HepG2 (cell line): ENCODE data around the gene CREM. TPM values are rescaled to one million over a fixed set of nuclear protein-coding genes. Genes with fewer than 3 reads are reported as not detected.

ENCODE experiments used
- ARID3A ChIP-seq: IDR thresholded peaks from 2 replicates; pipeline ENCODE4 v1.6.1; 2012; ENCODE audit warnings: low read depth, low read length, improper control_type of control experiment
- BHLHE40 ChIP-seq: IDR thresholded peaks from 2 replicates; pipeline ENCODE4 v1.6.1; 2011; ENCODE audit warnings: low read length, improper control_type of control experiment
- DMTF1 ChIP-seq: sonication (generic); formaldehyde crosslinking; IDR thresholded peaks from 2 replicates; pipeline ENCODE4 v1.4.0; 2020; ENCODE audit warnings: mild to moderate bottlenecking, missing genetic modification reagents
- FOSL2 ChIP-seq: sonication (generic); formaldehyde crosslinking; IDR thresholded peaks from 2 replicates; pipeline ENCODE4 v1.4.0; 2020; ENCODE audit warnings: missing genetic modification reagents
- GABPB1 ChIP-seq: IDR thresholded peaks from 2 replicates; pipeline ENCODE4 v1.6.1; 2016; ENCODE audit warnings: mild to moderate bottlenecking, missing genetic modification reagents, moderate library complexity, missing compliant biosample characterization
- HINFP ChIP-seq: sonication (generic); formaldehyde crosslinking; IDR thresholded peaks from 2 replicates; pipeline ENCODE4 v1.4.0; 2020; ENCODE audit warnings: low read depth, mild to moderate bottlenecking, missing genetic modification reagents
- HNF1B ChIP-seq: sonication (generic); formaldehyde crosslinking; IDR thresholded peaks from 2 replicates; pipeline ENCODE4 v1.5.1; 2020; ENCODE audit warnings: mild to moderate bottlenecking, moderate library complexity, missing genetic modification reagents
- HOXA3 ChIP-seq: sonication (generic); formaldehyde crosslinking; IDR thresholded peaks from 2 replicates; pipeline ENCODE4 v1.5.0; 2020; ENCODE audit warnings: missing genetic modification reagents
- KDM3A ChIP-seq: IDR thresholded peaks from 2 replicates; pipeline ENCODE4 v1.6.1; 2018; ENCODE audit warnings: low read depth, missing compliant biosample characterization
- NKX3-1 ChIP-seq: sonication (generic); formaldehyde crosslinking; IDR thresholded peaks from 2 replicates; pipeline ENCODE4 v1.5.0; 2020; ENCODE audit warnings: missing genetic modification reagents
- RFX5 ChIP-seq: IDR thresholded peaks from 2 replicates; pipeline ENCODE4 v1.6.1; 2011; ENCODE audit warnings: low read depth, low read length, improper control_type of control experiment
- RFXAP ChIP-seq: sonication (generic); formaldehyde crosslinking; IDR thresholded peaks from 2 replicates; pipeline ENCODE4 v1.4.0; 2020; ENCODE audit warnings: missing genetic modification reagents, borderline replicate concordance
- SRY ChIP-seq: sonication (generic); formaldehyde crosslinking; IDR thresholded peaks from 2 replicates; pipeline ENCODE4 v1.8.0; 2022; ENCODE audit warnings: mild to moderate bottlenecking, missing genetic modification reagents
- THAP8 ChIP-seq: sonication (generic); formaldehyde crosslinking; IDR thresholded peaks from 2 replicates; pipeline ENCODE4 v1.5.1; 2020; ENCODE audit warnings: missing genetic modification reagents, mild to moderate bottlenecking, borderline replicate concordance
- ZFP82 ChIP-seq: sonication (generic); formaldehyde crosslinking; IDR thresholded peaks from 2 replicates; pipeline ENCODE4 v1.5.1; 2020; ENCODE audit warnings: mild to moderate bottlenecking, missing genetic modification reagents, borderline replicate concordance
- ZNF205 ChIP-seq: IDR thresholded peaks from 2 replicates; pipeline ENCODE4 v1.6.1; 2018; ENCODE audit warnings: missing biosample characterization, missing genetic modification reagents
- ZNF44 ChIP-seq: sonication (generic); formaldehyde crosslinking; IDR thresholded peaks from 2 replicates; pipeline ENCODE4 v1.5.1; 2020; ENCODE audit warnings: mild to moderate bottlenecking, missing genetic modification reagents
- ZNF451 ChIP-seq: sonication (generic); formaldehyde crosslinking; IDR thresholded peaks from 2 replicates; pipeline ENCODE4 v1.5.0; 2020; ENCODE audit warnings: mild to moderate bottlenecking, missing genetic modification reagents
- ZNF501 ChIP-seq: sonication (generic); formaldehyde crosslinking; IDR thresholded peaks from 2 replicates; pipeline ENCODE4 v1.5.1; 2020; ENCODE audit warnings: mild to moderate bottlenecking, moderate library complexity, missing genetic modification reagents
- ZNF670 ChIP-seq: sonication (generic); formaldehyde crosslinking; IDR thresholded peaks from 2 replicates; pipeline ENCODE4 v1.8.0; 2022; ENCODE audit warnings: mild to moderate bottlenecking, missing genetic modification reagents, borderline replicate concordance
- polyA plus RNA-seq, 8 experiments: library from polyadenylated mRNA; depleted of rRNA in 3 of 8; stranded (reverse) in 7 of 8; unstranded in 1 of 8; fragments of >200 nt; fragmentation: Illumina TruSeq in 4 of 8; extraction: Trizol in 4 of 8; gene quantifications; 2 replicates each; pipeline versions ENCODE4 v1.2.1 to v1.2.3, GENCODE V29; 2011 to 2016; ENCODE audit warnings: low read depth in 4 of 8, missing spikeins in 1 of 8, mixed read lengths in 1 of 8; ENCODE audit not compliant: insufficient read depth in 1 of 8
- total RNA-seq, 5 experiments: library from RNA; depleted of rRNA; stranded (reverse); fragments of >200 nt; fragmentation: Illumina TruSeq; extraction: Trizol; gene quantifications; 2 replicates each; pipeline ENCODE4 v1.2.3, GENCODE V29; 2016; ENCODE audit warnings: low read depth in 1 of 5
- TF ChIP-seq, protein P1 (sequence below): IDR thresholded peaks from 2 replicates; pipeline ENCODE4 v1.6.1; 2016; ENCODE audit warnings: low read depth, borderline replicate concordance

The CREM gene
- total and polyA plus RNA-seq, 2 of the 13 experiments (the other 11 are each of a cell fraction or from before 2014, with no cell fraction given), result 21.3 to 25.4 TPM

GRCh38 chr10:35126530-35127288, at the start of gene CREM (continued):
- no peak for TF ChIP-seq ZNF670
- TF ChIP-seq NKX3-1 (CRISPR knock-in tag), result peak; percentile 39; the same call in 1 of the 2 replicates
- TF ChIP-seq THAP8 (CRISPR knock-in tag), result no peak; the same call in 1 of the 2 replicates
- peak; percentile 93 for TF ChIP-seq BHLHE40
- peak; percentile 30; the same call in 1 of the 2 replicates for TF ChIP-seq ZNF501 (CRISPR knock-in tag)
- TF ChIP-seq RFX5, result peak; percentile 69
- no peak for TF ChIP-seq DMTF1 (CRISPR knock-in tag)
- peak; percentile 8; the same call in 1 of the 2 replicates for TF ChIP-seq ZNF205 (CRISPR knock-in tag)
- TF ChIP-seq FOSL2, result peak; percentile 36; the same call in 1 of the 2 replicates
- TF ChIP-seq RFXAP (CRISPR knock-in tag), result peak; percentile 72; the same call in 1 of the 2 replicates
- peak; percentile 74; the same call in 1 of the 2 replicates for TF ChIP-seq KDM3A (CRISPR knock-in tag)
- TF ChIP-seq SRY (CRISPR knock-in tag), result 0 out of 2 replicates have a peak, but pooled peaks have one; percentile 44
- TF ChIP-seq ARID3A, result no peak
- TF ChIP-seq ZNF451 (CRISPR knock-in tag), result peak; percentile 70; the same call in 1 of the 2 replicates
- no peak for TF ChIP-seq ZFP82 (CRISPR knock-in tag)
- TF ChIP-seq, protein P1, sequence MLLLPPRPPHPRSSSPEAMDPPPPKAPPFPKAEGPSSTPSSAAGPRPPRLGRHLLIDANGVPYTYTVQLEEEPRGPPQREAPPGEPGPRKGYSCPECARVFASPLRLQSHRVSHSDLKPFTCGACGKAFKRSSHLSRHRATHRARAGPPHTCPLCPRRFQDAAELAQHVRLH (CRISPR knock-in tag), result peak; percentile 23; the same call in 1 of the 2 replicates
- peak; percentile 58; the same call in 1 of the 2 replicates for TF ChIP-seq HINFP
- peak; percentile 99 for TF ChIP-seq HOXA3 (CRISPR knock-in tag)
- no peak for TF ChIP-seq ZNF44
- TF ChIP-seq HNF1B (CRISPR knock-in tag), result peak; percentile 75
- TF ChIP-seq GABPB1 (CRISPR knock-in tag), result peak; percentile 88
